HG03354 (cell line): Measurements from ENCODE around the gene B3GALT4.
A peak's percentile ranks its signal among the peaks of the same experiment; 100 is the strongest.
"Not testable (repeated sequence)": the region's sequence is repeated elsewhere in the genome, so short reads cannot be mapped to it uniquely, and the experiment has no call there.

ENCODE experiments used
- ATAC-seq: cut with Tn5 transposase; IDR thresholded peaks from one replicate; pipeline ENCODE4 v1.9.1; 2021; ENCODE audit warnings: mild to moderate bottlenecking; ENCODE audit not compliant: unreplicated experiment, poor library complexity, severe bottlenecking

B3GALT4 gene, protein sequence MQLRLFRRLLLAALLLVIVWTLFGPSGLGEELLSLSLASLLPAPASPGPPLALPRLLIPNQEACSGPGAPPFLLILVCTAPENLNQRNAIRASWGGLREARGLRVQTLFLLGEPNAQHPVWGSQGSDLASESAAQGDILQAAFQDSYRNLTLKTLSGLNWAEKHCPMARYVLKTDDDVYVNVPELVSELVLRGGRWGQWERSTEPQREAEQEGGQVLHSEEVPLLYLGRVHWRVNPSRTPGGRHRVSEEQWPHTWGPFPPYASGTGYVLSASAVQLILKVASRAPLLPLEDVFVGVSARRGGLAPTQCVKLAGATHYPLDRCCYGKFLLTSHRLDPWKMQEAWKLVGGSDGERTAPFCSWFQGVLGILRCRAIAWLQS

DNA sequence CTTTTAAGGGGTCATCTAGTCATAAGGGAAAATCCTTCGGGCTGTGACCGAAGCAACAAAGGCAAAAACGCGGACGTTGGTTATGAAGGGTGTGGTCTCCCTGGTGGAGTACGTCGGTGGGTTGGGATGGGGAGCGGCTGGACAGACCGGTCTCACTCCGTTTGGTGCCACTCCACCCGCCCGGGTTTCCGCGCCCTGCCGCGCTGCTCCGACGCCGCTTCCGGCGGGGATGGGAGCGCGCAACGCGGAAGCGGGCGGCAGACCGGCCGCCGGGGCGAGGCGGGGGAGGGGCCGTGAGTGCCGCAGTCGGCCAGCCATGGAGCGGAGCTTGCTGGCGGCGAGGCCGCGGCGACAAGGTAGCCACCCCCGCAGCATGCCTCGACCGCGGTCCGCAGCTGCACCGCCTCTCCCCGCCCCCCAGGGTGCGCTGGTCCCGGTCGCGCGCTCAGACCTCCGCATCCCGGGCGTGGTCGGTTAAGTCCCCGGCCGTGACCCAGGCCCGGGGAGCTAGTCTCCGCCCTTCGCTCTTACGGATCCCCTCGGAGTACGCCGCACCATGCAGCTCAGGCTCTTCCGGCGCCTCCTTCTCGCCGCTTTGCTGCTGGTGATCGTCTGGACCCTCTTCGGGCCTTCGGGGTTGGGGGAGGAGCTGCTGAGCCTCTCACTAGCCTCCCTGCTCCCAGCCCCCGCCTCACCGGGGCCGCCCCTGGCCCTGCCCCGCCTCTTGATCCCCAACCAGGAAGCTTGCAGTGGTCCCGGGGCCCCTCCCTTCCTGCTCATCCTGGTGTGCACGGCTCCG is at the start of gene B3GALT4:
Gene B3GALT4, plus strand, starts transcription at position 260 of the 799 bp plus-strand sequence. Its CDS starts 297 bp downstream, at position 557.
- ATAC-seq: peak; percentile 59

DNA sequence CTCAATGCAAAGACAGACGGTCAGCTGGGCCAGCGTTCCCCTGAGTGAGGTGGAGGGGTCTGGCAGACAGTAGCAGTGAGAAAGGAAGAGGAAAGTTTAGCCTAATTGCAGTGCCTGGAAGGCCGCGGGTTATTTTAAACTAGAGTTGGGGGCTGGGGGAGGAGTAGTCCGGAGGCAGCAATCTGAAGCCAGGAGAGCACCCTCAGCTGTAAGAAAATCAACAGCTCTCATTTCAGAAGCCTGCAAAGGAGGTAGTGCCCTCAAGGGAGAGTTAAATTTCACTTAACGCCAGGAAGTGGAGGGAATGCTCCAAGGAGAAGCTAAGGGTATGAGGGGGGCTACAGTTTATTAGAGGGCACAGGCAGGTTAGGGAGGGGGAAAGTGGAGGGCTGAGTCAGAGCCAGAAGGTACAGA is 41.7 kb upstream of the B3GALT4 start:
- ATAC-seq: no peak

DNA sequence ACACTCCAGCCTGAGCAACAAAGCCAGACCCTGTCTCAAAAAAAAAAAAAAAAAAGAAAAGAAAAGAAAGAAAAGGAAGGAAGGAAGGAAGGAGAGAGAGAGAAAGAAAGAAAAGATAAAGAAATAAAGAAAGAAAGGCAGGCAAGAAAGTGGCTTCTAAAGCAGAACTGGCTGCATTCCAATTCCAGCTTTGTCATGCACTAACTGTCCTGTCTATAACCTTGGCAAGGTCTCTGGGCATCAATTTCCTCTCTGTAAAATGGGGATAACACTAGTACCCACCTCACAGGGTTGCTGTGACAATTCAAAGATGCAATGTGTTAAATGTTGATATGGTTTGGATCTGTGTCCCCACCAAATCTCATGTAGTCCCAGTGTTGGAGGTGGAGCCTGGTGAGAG is 40.6 kb upstream of the B3GALT4 start:
- ATAC-seq: no peak

DNA sequence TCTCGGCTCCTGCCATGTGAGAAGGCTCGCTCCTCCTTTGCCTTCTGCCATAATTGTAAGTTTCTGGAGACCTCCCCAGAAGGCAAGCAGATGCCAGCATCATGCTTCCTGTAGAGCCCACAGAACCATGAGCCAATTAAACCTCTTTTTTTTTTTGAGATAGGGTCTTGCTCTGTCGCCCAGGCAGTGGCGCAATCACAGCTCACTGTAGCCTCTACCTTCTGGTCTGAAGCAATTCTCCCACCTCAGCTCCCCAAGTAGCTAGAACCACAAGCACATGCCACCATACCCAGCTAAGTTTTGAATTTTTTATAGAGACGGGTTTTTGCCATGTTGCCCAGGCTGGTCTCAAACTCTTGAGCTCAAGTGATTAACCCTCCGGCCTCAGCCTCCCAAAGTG is 40.1 kb upstream of the B3GALT4 start:
- no peak for ATAC-seq

DNA sequence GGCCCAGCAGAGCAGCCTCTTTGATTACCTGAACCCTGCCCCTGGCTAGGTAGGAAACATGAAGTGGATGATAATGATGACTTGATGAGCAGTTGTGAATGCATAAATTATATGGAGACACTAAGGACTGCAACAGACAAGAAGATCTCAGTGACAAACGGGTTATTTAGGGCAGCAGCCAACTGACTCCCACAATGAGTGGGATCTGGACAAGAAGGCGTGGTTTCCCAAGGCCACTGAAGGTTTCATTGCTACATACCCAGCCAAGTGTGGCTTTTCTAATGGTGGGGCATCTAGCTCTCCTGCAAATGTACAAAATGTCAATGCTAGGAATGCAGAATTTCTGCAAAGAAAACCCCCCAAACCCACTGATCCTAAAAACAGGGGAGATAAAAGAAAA is 39.2 kb upstream of the B3GALT4 start:
- ATAC-seq: no peak

DNA sequence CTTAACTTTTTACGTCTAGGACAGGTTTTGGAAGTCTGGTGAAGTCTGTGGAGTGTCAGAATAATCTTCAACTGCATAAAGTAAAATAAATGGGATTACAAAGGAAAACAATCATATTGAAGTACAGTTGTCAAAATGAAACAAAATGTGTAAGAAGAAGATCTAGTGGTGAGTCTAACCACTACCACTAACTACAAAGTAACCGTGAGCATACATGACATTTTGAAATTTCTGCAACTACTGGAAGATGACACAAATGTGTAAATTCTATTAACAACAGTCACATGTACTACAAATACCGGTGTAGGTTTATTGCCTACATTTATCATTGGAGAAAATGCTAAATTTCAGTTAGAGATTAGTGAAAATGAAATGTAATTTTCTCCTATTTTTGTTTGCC is 35.0 kb upstream of the B3GALT4 start:
- no peak for ATAC-seq

DNA sequence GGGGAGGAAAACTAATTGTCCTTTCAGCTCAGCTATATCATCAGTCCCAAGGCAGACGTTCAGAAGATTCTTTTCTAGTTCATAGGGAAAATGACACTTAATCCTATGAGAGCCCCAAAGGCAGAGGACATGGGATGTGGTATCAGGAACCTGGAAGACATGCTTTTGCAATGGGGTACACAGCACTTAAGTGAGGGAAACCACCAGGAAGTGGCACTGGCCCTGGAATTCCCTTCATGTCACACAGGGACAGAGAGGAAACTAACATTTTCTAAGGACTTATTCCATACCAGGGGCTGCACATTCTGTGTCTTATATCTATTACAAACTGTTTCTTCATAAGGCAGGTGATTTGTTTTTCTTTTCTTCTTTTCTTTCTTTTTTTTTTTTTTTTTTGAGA is 33.4 kb upstream of the B3GALT4 start:
- no peak for ATAC-seq

DNA sequence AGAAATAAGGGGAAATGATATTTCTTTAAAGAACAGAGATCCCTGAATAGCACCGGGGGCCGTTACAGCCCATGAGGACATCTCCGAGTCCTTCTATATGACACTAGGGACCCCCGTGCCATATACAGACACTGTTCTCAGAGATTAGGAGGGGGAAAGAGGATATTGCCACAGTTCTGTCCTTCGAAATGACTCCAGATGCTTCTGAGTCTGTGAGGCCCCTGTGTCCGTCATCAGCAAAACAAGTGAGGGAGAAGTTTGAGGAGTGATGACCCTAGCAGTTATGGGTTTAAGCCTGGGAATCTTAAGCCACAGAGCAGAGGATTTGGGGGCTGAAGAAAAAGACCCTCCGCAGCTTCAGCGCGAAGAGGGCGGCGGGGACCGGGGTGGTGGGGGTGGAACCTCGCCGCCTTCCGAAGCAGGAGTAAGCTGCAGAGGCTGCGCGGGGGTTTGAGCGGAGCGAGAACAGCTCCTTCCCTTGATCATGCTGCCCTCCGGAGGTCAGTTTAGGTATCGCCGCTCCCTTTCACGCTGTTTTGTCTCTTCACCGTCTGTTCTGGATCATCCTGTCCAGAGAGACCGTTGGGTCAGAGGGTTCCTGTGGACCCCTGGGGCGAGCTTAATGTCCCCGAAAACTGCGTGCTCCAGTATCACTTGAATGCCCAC is 28.8 kb upstream of the B3GALT4 start:
- peak; percentile 50 for ATAC-seq

DNA sequence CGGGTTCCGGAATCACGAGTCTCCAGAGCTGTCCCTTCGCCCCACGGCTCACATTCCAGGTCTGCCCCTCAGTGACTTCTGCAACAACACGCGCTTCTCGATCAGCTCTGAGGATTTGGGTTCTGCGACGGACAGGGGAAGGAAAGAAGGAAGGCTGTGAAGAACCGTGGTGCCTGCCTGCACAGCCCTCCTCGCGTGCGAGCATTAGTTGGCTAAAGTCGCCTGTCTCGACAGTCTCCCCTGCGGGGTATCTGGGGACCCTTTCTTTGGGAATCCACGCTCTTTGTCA is 28.3 kb upstream of the B3GALT4 start:
- ATAC-seq: no peak

DNA sequence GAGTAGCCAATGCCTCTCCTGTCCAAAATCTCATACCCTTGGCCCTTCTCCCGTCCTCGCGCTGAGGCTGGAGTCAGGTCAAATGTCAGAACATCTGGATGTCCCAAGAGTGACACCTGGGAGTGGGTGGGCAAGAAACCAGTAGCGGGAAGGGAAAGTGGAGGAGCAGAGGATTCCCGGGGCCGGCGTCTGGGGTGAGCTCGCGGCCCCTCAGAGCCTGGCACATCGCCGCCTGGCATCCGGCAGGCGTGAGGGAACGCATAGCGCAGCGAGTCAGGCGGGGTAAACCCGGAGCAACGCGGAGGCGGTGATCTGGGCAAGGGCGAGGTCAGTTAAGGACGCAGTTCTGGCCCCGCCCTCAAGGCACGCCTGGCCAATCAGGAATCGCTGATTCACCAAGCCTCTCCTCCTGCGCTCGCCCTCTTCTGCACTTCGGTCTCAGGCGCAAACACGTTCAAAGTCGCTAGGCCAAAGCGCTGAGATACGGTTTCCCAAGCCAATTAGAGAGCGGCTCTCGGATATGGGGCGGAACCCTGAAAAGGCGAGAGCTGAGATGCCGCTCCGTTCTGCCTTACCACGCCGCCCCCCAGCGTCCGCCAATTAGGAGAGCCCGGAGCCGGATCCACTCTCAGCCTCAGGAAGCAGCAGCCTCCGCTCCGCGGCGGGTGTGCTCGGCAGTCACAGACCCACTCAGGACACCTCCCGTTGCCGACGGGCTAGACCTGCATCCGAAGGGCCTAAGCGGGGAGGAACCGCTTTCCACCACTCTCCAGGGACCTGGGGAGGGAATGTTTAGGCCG is 27.8 kb upstream of the B3GALT4 start:
- peak; percentile 90 for ATAC-seq

DNA sequence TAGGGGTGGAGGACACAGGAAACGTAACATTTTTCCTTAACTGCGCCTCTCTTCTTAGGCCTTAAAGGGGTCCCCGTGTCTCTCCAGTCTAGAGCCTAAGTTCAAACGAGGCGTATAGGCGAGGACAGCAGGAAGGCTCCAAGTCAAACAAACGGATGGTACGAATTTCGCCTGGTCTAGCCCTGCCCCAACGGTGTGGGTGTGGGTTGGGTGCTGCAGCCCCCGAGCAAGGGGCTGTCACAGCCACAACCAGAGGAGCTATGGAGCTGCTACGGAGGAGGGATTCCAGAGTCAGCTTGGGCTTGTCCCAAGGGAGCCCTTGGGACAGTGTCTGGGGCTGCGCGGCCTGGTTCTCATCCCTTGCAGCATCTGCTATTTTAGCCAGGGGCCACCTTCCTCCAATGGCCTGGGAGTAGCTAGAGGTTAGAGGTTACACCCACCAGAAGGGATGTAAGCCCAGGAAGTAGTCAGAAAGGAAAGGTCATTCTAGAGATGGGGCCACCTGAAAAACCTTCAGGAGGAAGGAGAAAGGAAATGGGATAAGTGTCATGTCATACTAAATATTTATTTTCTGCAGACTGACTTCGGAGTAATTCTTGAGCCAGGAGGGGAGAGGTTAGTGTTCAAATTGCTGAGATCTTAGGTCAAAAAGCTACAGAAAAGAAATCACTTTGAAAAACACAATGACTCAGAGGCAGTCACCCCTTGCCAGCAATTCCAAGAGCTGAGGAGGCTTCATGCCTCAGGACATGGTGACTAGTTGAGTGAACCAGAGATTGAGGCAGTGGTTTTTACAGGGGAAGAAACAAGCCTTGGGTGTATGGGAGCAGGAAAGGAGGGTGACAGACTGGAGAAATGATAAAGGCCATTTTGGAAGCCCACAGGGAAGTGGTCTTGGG is 26.9 kb upstream of the B3GALT4 start:
- no peak for ATAC-seq

DNA sequence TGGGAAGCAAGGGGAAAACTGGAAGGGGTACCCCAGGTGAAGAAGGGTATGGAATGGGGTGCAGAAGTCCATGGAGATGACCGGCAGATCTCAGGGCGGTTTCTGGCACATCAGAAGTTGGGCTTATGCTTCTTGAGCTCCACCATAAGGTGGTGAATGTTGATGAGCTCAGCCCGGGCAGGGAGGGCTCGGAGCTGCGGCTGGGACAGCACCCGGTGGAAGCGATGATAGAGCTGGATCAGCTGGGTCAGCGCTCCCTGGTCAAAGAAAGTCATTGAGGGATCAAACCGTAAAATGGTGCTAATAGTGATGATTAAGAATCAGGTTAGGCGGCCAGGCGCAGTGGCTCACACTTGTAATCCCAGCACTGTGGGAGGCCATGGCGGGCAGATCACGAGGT is 26.2 kb upstream of the B3GALT4 start:
- ATAC-seq: no peak

DNA sequence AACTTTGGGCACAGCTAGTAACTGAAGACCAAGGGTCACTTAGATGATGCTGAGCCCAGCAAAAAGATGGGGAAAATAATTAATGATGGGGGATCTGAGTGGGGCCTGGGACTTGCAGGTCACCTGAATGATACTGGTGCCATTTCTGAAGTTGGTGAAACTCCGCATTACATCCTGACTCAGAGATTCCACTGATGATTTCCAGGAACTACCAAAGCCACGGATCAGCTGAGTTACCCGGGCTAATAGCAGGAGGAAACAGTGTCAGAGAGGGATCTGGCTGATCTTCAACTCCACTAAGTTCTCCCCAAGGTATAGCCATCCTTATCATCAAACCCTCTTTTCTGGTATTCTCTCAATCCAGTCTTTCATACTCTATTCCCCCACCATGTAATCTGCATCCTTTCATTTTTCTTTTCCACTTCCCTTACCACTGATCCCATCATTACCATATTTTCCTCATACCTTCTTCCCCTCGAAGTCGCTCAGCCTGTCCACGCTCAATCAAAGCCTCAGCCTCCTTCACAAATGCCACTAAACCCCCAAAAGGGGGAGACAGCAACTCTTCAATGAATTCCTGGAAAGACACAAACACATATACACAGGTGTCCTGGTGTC is 25.4 kb upstream of the B3GALT4 start:
- no peak for ATAC-seq

DNA sequence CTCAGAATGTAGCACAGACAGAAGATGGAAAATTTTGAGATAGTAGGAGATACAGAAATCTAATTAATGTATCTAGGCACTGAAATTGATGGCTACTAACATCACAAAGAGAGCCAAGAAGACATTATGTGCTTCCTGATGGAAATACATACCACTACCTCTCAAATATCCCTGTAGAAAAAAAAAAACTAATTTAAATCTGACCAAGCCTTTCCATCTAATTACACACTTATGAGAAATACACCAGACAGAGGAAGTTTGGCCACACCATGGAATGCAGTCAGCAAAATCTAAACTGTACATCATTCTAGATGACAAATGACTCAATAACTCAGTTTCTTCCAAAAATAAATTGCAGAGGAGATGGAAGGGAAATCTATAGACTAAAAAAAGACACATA is 24.2 kb upstream of the B3GALT4 start:
- no peak for ATAC-seq

DNA sequence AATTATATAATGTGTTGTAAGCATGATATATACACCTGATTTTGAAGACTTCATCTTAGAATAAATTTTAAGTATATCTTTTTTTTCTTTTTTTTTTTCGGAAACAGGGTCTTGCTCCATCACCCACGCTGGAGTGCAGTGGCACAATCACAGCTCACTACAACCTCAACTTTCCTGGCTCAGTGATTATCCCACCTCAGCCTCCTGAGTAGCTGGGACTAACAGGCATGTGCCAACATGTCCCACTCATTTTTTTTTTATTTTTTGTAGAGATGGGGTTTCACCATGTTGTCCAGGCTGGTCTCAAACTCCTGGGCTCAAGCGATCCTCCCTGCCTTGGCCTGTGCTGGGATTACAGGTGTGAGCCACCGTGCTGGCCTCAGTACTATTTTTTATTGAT is 22.3 kb upstream of the B3GALT4 start:
- ATAC-seq: no peak

DNA sequence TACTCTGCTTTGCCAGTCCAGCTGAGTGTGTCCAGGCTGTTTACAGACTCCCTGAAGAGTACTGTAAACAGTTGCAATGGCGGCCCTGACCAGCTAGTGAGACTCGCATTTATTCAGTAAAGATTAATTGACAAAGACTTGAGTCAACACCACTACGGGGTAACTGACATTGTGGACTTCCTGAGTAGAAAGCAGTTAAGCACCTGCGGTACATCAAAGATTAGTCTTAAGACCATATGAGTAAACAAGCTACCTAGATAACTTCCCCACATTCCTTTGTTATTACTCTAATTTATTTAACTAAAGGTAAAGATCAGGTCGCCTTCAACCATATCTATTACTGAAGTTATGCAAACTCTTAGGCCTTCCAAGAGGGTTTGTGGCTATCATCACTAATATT is 17.9 kb upstream of the B3GALT4 start:
- no peak for ATAC-seq

DNA sequence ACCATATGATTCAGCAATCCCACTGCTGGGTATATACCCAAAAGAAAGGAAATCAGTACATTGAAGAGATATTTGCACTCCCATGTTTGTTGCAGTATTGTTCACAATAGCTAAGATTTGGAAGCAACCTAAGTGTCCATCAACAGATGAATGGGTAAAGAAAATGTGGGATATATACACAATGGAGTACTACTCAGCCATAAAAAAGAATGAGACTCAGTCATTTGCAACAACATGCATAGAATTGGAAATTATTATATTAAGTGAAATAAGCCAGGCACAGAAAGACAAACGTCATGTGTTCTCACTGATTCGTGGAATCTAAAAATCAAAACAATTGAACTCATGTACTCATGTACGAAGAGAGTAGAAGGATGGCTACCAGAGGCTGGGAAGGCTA is 14.4 kb upstream of the B3GALT4 start:
- ATAC-seq: not testable (repeated sequence)

DNA sequence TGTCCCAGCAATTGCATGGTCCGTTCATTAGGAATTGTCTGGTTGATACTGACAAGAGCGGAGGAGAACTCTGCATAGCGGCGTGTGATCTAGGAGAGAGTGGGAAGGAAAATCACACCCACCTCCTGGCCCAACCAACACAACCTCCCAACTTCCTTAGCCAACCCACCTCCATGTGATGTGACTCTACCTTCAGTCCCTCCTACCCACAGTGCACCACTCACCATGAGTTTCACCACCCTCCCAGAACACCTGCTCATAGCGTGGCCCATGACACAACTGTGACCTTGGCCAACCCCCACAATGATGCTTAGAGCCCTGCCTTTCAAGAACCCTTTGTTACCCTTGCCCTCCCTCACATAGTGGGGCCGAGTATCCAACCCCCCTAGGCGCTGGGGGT is 12.9 kb upstream of the B3GALT4 start:
- no peak for ATAC-seq

DNA sequence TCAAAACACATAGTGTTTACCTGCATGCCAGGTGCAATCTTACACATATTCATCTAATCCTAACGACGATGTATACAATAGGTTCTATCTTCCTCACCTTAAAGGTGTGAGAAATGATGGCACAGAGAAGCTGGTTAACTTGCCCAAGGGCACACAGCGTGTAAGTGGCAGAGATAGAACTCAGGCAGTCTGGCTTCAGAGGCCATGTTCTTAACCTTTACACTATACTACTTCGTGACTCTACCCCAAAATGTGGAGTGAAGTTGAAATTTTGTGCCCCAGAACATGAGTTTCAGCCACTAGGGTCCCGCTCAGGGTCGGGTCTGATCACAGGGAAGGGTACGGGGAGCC is 5.8 kb upstream of the B3GALT4 start:
- peak; percentile 22 for ATAC-seq
